ENCODE data around the gene DDIAS.

Gene DDIAS

GRCh38 chr11:82896183-82896582 is 5.4 kb upstream of the DDIAS start:
- H3K4me3 ChIP-seq (ENCODE audit: control insufficient read depth, low read depth, low read length): no peak overlapping the region
- no peak for TF ChIP-seq CTCF (conservative IDR thresholded peaks at IDR 0.05; ENCODE audit: control insufficient read depth, insufficient read depth, low read depth, low read length)
- no peak for DNase-seq (ENCODE audit: low read depth)

- no peak for DNase-seq (ENCODE audit: low read depth)
- no peak overlapping the region for H3K4me3 ChIP-seq (ENCODE audit: control insufficient read depth, low read depth, low read length)
- TF ChIP-seq CTCF (conservative IDR thresholded peaks at IDR 0.05; ENCODE audit: control insufficient read depth, insufficient read depth, low read depth, low read length): no peak
These were observed 3.3 kb upstream of the DDIAS start for GRCh38 chr11:82898241-82898640.

DNA sequence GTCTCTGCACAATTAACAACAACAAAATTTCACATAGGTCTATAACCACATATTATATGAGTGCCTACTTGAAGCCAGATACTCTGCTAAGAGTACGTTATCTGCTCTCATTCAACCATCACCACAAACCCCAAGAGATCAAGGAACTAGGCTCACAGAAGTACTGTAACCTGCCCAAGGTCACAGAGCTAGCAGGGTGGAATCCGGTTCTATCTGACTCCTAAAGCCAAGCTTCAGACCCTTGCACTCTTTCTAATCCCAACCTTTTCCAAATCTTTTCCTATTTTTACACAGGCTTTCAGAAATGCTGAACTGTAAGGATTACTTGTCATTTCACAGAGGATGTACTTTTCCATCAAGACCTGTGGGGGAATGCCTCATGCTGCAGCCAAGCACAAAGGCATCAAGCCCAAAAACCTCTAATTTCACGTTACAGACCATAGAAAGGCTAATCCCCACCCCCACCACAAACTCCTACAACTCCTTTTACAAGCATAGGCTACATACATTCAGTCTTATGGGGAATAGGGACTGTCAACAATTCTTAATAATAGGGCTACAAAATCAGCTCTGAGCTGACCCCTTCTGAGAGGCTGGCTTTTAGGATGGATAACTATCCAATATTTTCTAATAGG is 2.2 kb upstream of the DDIAS start:
- no peak for DNase-seq (ENCODE audit: low read depth)
- TF ChIP-seq CTCF (conservative IDR thresholded peaks at IDR 0.05; ENCODE audit: control insufficient read depth, insufficient read depth, low read depth, low read length): no peak
- peak overlapping the region; percentile 87 for H3K4me3 ChIP-seq (ENCODE audit: control insufficient read depth, low read depth, low read length)

- no peak for DNase-seq (ENCODE audit: low read depth)
- peak overlapping the region; percentile 87 for H3K4me3 ChIP-seq (ENCODE audit: control insufficient read depth, low read depth, low read length)
- no peak for TF ChIP-seq CTCF (conservative IDR thresholded peaks at IDR 0.05; ENCODE audit: control insufficient read depth, insufficient read depth, low read depth, low read length)
These were observed 1.6 kb upstream of the DDIAS start for GRCh38 chr11:82899957-82900276.

GRCh38 chr11:82900277-82901164 is 1.0 kb upstream of the DDIAS start, which contains the start of gene PRCP:
Gene PRCP, minus strand, starts transcription at chr11:82900430. Its CDS starts 28 bp downstream, at chr11:82900402.
- TF ChIP-seq CTCF (conservative IDR thresholded peaks at IDR 0.05; ENCODE audit: control insufficient read depth, insufficient read depth, low read depth, low read length): no peak
- peak within 1 kb of the TSS; percentile 87 for H3K4me3 ChIP-seq (ENCODE audit: control insufficient read depth, low read depth, low read length)

DNA sequence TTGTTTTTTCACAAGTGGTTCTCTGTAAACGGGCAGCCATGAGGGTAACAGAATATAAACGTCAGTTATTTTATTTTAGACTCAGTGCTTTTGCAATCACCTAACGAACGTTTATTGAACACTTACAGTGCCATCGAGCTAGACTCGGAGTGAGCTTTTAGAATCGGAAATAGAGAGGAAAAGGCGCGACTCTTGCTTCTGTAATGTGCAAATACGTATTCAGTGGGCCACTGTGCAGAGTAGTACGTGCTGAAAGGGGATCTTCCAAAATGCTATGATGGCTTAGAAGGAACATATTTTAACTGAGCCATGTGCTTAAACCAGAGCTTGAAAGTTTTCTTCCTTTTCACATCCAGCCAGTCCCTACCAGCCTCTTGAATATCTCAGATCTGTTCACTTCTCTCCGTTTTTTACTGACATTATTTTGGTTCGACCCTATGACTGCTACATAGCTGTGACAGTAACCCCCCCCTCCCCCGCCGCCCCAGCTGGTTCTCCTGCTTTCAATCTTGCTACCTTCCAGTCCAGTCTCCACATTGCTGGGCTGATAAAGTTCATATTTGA is 468 bp downstream of the DDIAS start:
- no peak for DNase-seq (ENCODE audit: low read depth)
- no peak for TF ChIP-seq CTCF (conservative IDR thresholded peaks at IDR 0.05; ENCODE audit: control insufficient read depth, insufficient read depth, low read depth, low read length)
- H3K4me3 ChIP-seq (ENCODE audit: control insufficient read depth, low read depth, low read length): peak overlapping the region; percentile 87

More at GRCh38 chr11:82900277-82901164, 1.0 kb upstream of the DDIAS start, which contains the start of gene PRCP:
- DNase-seq (ENCODE audit: low read depth): peak; percentile 86

Data from fibroblast of mammary gland (primary cell).